ENCODE results near the gene SPO11. TPM values are rescaled to one million over a fixed set of nuclear protein-coding genes. Genes with fewer than 3 reads are reported as not detected.

The SPO11 gene
- total RNA-seq: not detected

GRCh38 chr20:57329608-57330221 is at the start of gene SPO11:
SPO11 (plus strand) TSS chr20:57329803; CDS start chr20:57329868, 65 bp downstream.

GRCh38 chr20:57351042-57351783 is 21.6 kb downstream of the SPO11 start, which contains the start of gene RAE1:
RAE1 (plus strand) TSS chr20:57351255; CDS start chr20:57354039, 2,784 bp downstream.

GRCh38 chr20:57390604-57391438 is 61.2 kb downstream of the SPO11 start, which contains the start of gene RBM38:
RBM38 (plus strand) TSS chr20:57391396; CDS start chr20:57391582, 186 bp downstream.

Other genes with a start within 250 kb of the SPO11 start
- 29.6 TPM for gene BMP7, start 63.2 kb upstream of the SPO11 start, total RNA-seq
- 38.9 TPM for gene RAE1, start 21.5 kb downstream of the SPO11 start, total RNA-seq
- gene RBM38, start 61.6 kb downstream of the SPO11 start, total RNA-seq: 35.7 TPM
- gene CTCFL, start 195.3 kb downstream of the SPO11 start, total RNA-seq: 0.27 TPM
- 2.4 TPM for gene PCK1, start 231.3 kb downstream of the SPO11 start, total RNA-seq